WI38 (cell line): Measurements from ENCODE around the gene SARM1.

ENCODE experiments used
- H3K4me3 ChIP-seq: 2 replicates; pipeline ENCODE4 v1.5.1; 2011; ENCODE audit warnings: low read depth, mild to moderate bottlenecking, control low read depth, low read length
- TF ChIP-seq, protein P1 (sequence below): IDR thresholded peaks from 2 replicates; pipeline ENCODE4 v1.5.1; 2012; ENCODE audit warnings: low read depth, mild to moderate bottlenecking, control low read depth, low read length

The SARM1 gene

DNA sequence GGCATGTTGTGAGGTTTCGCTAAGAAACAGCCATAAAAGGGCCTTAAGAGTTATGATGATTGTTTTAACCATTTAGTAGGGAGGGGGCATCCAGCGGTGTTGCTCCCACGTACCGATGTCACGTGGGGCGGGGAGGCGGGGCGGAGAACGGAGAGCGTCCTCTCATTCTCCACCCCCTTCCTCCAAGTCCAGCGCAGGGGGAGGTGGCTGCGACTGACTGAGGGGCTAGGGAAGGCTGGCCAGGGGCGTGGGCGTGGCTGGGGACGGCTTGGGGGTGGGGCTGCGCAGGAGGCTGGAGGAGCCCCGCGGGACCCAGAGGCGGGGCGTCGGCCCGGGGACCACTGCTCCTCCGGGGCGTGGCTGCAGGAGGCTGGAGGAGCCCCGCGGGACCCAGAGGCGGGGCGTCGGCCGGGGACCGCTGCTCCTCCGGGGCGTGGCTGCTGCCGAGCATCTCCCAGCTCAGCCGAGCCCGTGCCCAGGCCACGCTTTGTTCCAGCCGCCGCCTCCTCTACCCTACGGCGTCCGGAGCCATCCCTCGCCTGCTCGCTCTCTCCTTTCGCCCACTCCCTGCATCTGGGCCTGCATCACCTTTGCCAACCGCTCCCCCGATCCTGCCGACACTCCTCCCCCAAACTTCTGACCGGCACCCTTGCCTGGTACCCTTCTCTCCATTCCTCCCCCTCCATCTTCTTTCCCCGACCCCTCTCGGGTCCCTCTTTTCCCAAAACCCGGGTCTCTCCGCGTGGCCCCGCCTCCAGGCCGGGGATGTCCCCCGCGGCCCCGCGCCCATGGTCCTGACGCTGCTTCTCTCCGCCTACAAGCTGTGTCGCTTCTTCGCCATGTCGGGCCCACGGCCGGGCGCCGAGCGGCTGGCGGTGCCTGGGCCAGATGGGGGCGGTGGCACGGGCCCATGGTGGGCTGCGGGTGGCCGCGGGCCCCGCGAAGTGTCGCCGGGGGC, at the start of gene SARM1:
SARM1 (plus strand) TSS at position 450 of the 958 bp plus-strand sequence; CDS start at position 789, 339 bp downstream.
- TF ChIP-seq, protein P1, sequence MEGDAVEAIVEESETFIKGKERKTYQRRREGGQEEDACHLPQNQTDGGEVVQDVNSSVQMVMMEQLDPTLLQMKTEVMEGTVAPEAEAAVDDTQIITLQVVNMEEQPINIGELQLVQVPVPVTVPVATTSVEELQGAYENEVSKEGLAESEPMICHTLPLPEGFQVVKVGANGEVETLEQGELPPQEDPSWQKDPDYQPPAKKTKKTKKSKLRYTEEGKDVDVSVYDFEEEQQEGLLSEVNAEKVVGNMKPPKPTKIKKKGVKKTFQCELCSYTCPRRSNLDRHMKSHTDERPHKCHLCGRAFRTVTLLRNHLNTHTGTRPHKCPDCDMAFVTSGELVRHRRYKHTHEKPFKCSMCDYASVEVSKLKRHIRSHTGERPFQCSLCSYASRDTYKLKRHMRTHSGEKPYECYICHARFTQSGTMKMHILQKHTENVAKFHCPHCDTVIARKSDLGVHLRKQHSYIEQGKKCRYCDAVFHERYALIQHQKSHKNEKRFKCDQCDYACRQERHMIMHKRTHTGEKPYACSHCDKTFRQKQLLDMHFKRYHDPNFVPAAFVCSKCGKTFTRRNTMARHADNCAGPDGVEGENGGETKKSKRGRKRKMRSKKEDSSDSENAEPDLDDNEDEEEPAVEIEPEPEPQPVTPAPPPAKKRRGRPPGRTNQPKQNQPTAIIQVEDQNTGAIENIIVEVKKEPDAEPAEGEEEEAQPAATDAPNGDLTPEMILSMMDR = no peak
- H3K4me3 ChIP-seq = peak within 1 kb of the TSS; percentile 73

DNA sequence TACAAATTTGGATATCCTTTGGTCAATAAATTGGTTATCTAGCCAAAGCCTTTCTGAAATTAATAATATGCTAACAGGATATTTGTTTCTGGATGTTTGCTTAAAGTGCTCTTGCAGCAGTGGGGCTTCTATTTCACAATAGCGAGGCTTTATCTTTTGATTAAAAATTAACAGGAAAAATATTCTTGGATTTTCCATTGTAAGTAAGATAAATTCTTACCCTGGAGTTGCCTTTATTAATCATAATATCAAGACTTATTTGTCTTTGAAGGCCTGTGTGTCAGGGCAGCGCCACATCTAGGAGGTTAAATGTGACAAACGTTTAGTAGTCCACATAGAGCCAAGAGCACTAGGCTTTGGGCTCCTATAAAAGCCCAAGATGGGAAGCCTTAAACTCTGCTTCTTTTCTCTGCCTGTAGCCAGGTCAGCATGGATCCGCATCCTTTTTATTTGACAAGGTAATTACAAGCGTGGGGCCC, 47.2 kb upstream of the SARM1 start:
- TF ChIP-seq, protein P1 = no peak
- H3K4me3 ChIP-seq = no peak overlapping the region

DNA sequence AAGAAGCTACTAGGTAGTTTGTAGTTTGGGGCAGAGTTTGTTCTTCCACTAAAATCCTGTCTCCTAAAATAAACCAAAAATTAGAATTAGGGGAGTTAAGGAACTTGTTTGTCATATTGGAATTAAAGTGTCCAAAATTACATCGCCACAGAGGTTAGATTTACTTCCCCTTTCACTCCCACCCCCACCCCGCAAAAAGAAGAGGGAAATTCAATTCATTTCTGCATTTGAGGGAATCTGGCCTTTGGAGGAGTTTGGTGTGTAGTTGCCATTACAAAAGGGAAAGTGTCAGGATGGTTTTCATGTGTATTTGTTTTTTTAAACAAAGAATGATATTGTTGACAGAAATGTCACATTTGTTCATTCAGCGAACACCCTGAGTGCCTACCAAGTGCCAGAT, 46.7 kb upstream of the SARM1 start:
- no peak overlapping the region for H3K4me3 ChIP-seq
- TF ChIP-seq, protein P1 = no peak

DNA sequence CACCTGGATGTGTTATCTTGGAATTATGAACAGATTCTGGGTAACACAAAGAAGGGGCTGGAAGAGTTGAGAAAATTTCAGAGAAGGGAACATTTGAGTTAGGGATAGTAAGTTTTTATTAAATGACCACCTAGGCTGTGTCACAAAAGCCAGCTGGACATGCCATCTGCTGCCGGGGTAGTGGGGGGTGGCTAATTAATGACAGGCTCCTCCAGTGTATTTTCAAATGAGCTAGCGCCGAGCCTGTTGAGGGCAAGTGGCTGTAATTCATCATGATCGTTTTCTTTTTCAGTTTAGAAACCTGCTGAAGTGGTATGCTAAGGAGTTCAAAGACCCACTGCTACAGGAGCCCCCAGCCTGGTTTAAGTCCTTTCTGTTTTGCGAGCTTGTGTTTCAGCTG, 46.3 kb upstream of the SARM1 start:
- no peak overlapping the region for H3K4me3 ChIP-seq
- TF ChIP-seq, protein P1 = no peak

DNA sequence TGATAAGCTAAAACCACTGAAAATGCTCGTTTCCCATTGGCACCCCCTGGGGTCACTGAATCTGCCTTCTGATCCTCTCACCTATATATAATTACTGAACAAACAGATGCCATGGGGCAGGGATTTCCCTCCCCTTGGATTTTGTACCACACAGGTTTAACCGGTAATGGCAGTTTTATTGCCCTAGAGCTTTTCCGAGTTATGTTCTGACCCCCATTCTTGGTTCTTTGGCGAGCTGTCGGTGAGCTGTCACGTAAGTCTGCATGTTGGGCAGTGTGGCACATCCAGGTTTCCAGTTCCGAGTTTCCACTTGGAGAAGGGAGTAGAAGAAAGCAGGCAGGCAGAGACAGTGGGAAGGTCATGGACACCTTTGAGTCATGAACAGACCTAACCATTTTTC, 45.4 kb upstream of the SARM1 start:
- TF ChIP-seq, protein P1 = no peak
- H3K4me3 ChIP-seq = no peak overlapping the region

DNA sequence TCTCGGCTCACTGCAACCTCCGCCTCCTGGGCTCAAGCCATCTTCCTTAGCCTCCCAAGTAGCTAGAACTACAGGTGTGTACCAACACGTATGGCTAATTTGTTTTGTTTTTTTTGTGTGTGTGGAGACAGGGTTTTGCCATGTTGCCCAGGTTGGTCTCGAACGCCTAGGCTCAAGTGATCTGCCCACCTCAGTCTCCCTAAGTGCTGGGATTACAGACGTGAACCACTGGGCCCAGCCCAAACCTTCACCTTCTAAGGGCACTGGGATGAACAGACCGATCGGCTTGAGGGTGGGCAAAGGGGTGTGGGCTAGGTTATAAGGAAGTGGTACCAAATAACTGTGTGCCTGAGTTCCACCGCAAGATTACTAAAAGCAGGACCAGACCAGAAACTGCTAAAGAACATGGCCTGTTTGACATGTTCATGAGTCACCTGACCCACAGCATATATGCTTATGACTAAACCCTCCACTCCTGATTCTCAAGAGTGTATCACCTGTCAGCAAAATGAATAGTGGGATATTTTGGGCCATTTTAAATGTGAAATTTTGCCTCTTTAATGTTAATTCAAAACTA, 44.4 kb upstream of the SARM1 start:
- H3K4me3 ChIP-seq = no peak overlapping the region
- TF ChIP-seq, protein P1 = no peak

DNA sequence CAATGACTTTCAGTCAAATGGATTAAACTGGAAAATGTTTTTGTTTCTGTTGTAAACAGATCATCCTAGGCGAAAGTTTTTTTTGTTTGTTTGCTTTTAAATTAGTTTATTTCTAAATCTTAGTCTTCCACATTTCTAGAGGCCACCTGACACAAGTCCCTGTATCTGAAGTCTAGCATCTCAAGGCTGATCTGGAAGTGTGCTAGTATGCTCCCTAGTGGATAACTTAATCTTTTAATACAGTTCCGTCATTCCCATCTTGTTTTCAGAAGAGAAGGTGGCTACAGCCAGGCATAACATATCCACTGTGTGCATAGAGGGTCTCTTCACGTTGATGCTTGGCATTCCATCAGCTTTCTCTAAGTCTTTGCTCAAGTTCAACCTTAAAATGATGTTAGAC, 43.8 kb upstream of the SARM1 start:
- TF ChIP-seq, protein P1 = no peak
- no peak overlapping the region for H3K4me3 ChIP-seq
